ENCODE measurements around the gene DRGX.

The DRGX gene

DNA sequence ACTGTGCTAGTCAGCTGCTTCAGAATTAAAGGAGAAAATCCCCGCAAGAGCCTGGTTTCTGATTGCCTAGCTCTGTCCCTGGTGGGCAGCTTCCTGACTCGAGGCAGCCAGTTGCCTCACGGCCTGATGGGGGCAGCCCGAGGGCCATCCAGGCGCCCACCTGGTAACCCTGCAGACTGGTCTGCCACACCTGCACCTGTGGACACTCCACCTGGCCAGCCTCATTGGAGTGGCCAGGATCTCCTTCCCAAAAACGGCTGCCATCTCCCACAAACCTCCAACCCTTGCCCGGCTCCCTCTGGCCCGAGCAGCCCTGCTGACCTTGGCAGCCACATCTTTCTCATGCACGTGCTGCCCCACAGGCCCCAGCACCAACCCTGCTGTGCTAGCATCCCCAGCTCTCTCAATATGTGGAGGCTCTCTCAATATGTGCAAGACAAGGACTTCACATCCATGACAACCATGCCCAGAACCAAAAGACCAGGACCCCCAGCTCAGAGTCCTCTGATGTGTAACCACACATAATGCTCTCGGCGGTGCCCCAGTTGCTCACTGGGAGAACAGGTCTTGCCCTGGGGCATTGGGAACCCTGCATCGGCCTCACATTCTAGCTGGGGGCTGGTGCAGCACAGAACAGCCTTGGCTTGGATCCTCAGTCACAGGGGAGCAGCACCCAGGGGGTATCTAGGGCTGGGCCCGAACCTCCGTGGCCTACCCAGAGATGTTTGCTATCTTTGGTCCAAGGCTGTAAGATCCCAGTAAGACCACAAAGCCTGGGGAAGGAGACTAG lies 14.6 kb downstream of the DRGX start:
- DNase-seq = no peak

DNA sequence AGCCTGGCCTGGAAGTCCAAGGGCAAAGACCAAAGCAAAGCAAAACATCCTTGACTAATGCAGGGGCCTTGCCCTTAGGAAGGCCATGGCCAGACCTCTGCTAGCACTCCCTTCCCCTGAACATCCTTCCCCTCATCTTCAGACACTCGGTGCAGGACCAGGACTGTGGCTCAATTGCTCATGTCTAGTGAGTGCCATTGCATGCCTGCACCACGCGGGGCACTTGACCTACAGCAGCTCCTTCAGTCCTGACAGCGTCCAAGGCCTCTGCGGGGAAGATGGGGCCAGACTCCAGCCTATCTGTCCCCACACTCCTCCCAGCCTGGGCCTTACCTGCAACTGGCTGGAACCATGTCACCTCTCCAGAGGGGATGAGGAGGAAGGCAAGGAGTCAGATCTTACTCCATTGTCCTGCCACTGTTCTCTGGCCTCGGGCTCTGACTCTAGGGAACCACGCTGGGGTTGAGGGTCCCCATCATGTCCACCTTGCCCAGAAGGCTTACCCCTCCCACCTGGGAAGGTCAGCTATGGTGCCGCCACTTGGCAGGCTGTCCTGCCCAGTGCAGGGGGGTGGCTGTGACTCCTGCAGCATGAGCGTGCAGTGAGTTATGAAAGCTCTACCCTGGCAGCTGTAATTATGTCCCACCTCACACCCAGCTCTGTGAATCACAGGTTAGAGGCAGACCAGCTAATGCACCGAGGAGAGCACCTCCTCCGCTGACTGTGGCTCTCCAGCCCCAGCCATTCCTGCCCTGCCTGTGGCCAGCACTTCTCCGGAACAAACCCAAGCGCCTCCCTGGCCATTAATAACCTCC lies 16.1 kb downstream of the DRGX start:
- DNase-seq = no peak

DNA sequence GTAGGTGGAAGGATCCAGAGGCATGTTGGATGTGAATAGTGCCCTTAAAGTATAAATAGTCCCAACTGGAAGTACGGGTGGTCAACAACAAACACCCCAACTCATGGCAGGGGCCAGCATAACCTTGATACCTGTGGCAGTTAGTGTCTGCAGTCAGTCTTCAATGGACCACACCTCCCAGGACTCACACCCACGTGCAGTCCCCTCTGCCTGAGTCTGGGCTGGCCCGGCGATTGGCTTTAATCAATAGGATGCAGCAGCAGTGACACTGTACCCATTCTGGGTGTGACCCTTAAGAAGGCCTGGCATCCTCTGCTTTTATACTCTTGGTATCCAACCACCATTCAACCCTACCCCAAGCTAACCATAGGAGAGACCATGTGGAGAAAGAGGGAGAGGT lies 18.6 kb downstream of the DRGX start:
- DNase-seq = no peak

DNA sequence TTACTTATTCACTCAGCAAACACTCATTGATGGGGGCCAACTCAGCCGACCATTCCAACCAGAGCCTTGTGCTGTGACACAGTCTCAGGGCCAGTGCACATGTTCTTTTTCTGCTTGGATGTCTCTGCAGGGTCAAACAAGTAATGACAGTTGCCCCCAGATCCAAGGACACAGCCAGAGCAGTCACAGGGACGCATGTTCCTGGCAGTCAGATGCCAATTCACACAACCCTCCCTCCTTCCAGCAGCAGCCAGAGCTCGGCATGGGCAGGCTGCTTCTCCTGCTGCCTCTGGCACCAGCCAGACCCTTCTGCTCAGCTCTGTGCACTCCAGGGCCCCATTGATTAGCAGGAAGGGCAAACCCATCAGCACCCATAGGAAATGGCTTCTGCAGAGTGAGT lies 20.3 kb downstream of the DRGX start:
- DNase-seq = no peak

DNA sequence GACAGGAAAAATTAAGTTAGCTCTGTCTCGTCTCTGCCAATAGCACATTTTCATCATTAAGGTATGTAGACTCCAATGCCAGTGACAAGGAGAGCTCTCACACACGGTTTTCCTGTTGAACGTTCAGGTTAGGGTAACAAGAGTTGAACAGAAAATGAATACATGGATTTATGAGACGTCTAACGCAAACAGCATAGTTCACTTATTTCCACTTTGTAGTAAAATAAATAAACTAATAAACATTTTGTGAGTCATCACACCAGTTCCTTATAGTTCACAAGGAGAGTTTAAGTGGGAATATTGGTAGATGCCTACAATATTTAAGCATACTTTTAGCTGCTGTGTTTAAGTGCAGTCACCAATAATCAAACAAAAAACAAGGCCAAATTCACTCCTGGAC lies 21.1 kb downstream of the DRGX start:
- DNase-seq = no peak

DNA sequence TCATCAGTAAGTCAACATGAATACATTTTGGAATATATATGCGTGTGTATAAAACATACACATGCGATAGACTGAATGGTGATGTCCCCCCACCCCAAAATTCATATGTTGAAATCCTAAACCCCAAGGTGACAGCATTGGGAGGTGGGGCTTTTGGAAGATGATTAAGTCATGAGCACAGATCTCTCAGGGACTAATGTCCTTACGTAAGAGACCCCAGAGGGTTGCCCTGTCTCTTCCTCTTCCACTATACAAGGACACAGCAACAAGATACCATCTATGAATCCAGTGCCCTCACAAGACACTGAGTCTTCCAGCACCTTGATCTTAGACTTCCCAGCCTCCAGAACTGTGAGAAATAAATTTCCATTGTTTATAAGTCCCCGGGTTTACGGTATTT lies 22.5 kb downstream of the DRGX start:
- no peak for DNase-seq

DNA sequence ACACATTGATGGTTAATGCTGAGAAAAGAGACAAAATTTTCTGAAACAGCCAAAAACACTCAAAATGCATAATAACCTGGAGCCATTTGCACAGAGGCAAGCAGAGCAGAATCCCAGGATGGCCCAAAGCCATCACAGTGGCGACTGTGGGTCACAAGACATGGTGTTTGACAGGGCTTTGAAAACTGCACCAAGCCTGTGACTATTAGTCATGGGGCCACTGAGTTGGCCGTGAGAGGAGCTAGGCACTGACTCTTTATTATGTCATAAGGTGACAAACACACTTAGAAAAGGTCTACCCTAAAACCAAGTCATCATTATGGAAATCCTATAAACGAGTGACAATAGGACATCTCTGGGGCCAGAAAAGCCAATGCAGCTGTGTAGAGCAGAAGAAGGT lies 23.9 kb downstream of the DRGX start:
- DNase-seq = no peak

DNA sequence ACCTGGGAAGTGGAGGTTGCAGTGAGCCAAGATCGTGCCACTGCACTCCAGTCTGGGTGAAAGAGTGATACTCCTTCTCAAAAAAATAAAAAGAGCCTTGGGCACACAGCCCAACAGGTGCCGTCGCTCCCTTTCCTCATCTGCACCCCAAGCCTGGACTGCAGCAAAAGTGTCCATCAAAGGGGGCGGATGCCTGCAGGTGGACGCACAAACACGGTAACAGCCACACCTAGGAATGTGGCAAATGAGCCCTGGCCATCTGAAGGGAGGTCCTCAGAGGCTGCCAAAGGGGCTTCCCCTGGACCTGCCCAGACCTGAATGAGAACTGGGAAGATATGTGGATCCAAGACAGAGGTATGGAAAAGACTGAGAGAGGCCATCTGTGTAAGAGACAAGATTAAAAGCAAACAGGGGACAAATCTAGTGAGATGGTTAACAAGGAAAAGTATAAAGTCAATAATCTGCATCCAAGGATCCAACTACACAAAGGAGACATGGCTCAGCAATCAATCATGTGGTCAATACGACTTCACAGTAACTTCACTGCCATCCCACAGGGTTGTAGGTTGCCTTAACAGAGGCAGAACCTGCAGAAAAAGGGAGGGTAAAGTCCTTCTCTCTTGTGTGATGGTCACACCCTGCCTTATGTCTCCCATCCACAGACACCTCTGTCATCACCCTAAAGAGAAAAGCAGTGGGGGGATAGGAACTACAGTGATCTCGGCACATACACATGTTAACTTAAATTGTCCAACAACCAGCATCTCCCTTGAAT lies 25.4 kb downstream of the DRGX start:
- no peak for DNase-seq

DNA sequence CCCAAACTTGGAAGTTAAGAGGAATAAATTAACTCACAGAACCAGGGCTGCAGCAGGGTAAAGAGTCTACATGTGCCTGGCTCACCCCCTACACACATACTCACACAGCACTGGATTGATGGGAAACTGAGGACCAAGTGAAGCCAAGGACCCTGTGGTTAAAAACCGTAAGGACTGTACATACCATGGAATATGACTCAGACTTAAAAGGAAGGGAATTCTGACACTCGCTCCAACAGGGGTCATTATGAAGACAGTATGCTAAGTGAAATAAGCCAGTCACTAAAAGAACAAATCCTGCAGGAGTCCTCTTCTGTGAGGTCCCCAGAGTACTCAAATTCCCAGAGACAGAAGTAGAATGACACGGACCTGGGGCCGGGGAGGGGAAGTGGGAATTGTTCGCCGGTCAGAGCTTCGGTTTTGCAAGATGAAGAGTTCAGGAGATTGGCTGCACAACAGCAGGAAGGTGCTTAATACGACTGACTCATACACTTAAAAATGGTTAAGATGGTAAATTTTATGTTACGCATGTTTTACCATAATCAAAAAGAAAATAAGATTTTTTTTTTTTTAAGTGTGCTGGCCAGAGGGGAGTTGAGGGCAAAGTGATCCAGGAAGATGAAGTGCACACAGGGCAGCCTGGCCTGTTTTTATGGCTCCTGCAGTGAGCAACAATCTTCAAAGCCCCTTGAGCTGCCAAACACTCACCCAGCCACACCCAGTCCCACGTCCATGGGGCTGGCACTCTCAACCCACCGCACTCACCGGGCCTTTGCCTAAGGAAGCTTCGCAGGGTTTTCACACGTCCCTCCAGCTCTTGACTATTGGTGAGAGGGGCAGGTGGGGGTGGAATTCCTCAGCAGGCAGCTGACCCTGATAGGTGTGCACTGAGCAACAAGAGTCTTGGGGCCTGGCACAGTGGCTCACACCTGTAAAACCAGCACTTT lies 26.4 kb downstream of the DRGX start:
- no peak for DNase-seq

DNA sequence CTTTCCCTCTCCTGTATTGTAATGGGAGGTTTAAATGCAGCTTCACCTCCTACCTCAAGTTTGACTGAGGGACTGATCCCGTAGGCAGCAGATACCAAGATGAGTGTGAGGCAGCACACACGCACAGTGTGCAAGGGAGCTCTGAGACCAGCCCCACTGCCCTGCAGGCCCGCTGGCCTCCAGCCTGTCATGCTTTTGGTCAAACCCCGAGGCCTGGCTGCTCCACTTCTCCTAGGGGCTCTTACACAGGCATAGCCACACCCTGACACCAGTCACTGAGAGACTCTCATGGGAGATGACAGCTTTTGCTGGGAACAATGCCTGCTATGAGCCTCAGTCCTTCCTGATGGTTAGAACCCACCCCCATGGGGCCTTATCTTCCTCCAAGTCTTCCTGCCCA lies 27.6 kb downstream of the DRGX start:
- DNase-seq = no peak

DNA sequence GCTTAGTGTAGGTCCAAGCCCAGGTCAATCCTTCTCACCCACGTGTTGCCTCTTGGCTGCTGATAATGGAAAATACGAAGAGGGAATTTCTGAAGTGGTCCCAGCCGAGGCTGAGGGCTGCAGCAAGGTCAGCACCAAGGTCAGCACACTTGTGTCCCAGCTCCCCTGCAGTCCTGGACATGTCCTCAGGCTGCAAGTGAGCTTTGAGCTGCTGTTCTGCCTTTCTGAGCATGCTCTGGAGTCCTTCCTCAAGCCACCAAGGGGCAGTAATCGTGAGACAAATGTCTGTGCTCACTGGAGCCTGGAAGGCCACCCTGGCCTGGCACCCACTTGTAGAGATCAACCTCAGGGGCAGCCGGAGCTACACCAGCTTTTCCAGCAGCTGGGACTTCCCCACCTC lies 28.3 kb downstream of the DRGX start:
- DNase-seq = no peak

DNA sequence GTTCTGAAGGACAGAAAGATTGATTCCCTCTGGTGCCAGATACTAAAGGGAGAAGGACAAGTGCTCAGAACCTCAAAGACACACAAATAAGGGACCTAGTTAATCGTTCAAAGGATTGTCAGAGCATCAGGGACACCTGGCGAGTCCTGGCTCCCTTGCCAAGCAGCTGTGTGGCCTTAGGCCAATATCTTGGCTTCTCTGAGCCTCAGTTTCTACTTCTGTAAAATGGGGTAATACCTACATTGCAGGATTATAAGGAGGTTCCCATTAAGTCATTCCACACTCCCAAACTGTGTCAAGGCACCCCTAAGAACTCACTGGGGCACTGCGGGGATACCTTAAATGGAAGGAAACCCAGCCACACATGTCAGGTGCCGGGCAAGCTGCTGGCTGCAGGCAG lies 29.4 kb downstream of the DRGX start:
- DNase-seq = no peak

DNA sequence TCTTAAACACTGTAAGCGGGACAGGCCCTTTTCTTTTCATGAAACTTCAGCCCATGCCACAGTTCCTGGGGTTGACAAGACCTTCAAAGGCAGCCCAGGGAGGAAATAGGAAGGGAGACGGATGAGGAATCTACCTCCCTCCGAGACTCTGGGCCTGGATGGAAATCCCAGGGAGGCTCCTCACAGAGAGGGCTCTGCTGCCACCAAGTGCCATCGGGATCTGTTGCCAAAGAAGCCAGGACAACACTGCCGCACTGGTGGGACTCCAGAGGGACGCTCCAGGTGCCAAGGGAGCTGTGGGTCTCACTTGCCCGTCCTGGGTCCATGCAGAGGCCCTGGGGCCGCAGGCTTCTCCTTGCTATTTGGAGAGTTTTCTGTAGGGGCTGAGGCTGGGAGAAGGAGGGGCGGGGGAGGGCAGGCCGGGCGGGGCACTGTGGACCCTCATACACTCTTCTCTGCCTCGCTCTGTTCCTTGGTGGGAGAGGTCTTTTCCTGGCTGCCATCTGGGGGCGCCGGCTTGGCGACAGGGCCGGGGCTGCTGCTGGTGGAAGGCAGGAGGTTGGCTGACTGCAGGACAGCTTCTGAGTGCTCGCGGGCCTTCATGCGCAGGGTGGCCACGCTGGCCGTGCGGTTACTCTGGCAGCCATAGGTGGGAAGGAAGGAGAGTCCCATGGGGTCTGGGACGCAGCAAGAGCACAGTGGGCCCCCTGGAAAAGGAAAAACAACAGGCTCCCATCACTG lies 30.0 kb downstream of the DRGX start:
- no peak for DNase-seq

DNA sequence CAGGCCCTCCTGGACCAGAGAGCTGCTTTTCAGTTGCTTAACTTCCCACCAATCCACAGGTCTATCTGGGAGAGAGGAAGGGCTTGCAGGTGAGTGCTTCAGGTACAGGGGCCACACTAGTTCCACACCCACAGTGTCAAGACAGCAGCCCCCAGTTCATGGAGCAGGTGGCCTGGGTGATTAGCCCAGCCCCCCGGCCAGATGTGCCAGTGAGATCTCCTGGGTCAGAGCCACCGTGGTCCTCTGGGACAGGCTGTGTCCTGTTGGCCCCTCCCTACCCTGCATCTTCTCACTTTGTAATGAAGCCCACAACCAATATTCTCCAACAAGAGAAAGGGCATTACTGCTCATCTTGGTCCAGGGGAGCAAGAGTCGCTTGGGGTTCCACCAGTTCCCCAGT lies 30.6 kb downstream of the DRGX start:
- no peak for DNase-seq

DNA sequence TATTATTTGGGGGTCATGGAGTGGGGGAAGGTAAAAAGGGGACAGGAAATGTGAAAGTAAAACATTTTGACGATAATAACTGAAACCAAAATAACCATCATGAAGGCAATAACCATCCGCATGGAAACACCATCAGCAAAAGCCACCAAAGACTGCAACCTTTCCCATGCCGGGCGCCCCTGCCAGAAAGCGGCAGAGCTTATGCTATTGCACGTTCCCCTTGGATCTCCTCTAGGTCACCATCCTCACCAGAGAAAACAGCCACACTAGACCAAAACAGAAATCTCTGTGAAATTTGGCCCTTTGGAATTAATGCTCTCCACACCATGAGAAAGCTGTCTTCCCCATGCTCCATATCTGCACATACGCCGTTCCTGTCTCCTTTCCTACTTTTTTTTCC lies 31.1 kb downstream of the DRGX start:
- DNase-seq = no peak

DNA sequence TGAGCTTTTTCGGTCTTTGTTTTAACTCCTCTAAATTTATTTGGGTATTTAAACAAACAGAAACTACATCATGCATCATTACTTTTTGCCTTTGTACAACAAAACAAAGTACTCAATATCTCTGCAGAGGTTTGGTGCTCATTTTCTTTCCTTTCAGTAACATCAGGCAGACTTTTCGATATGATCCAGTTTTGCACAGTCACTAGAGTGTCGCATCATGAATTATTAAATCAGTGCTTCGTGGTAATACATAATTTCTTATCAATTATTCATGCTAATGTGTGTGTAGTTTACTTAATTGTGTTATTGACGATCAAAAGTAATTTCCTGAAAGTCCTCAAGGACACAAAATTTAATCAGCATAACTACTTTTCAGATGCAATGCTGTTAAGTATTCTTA lies 31.8 kb downstream of the DRGX start:
- no peak for DNase-seq

DNA sequence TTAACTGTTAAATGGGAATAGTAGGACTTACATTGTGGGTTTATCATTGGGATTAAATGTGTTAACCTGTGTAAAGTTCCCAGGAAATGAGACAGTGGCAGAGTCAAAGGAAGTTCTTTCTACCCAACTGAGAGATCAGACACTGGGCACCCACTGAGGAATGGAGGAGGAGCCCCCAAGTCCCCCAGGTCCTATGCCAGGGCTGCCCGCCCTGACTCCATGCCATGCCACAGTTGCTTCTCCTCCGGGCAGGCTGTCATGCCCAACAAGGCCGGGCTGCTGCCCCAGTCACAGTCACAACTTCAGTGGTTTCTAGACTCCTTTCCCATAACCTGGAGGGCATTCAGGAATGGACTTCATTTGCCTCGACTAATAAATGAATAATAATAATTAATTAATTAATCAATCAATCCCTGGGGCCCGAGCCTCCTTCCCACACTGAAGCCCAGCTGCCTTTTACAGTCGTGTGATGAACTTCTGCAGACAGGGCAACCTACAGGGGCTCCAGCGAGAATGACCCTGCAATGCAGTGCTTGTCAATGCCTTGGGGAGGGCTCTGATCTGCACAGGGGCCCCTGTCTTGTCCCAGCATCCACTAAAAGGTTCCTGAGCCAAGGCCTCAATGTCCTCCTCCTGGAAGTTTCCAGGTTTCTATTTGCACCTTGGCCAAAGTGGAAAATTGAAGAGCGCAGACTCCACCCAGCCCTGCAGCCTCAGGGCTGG lies 32.4 kb downstream of the DRGX start:
- no peak for DNase-seq

DNA sequence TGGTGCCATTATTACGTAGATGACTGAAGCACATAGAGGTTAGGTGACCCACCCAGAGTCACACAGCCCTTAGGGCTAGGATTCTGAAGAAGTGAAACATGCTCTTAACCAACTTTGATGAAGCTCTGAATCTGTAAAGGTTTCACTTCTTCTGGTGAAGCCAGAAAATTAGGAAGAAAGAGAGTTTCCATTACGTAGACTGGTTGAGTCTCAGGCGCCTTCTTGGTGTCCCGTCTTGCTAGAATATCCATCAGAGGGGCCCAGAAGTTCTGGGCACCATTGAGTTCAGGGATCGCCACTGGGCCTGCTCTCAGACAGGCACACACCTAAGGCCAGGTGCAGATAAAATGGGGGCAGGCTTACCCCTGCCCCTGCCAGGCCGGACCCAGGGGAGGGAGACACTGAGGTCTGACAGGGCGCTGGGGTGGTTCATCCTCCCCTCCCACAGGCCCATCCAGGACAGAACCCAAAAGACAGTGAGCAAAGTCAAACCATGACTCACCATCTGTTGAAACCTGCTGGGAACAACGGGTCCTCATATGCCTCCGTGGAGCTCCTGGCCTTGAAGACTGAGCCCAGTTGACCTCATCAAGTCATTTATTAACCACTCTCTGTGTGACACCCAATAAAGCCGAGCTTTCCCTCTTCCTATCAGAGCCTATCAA lies 33.2 kb downstream of the DRGX start:
- DNase-seq = no peak

DNA sequence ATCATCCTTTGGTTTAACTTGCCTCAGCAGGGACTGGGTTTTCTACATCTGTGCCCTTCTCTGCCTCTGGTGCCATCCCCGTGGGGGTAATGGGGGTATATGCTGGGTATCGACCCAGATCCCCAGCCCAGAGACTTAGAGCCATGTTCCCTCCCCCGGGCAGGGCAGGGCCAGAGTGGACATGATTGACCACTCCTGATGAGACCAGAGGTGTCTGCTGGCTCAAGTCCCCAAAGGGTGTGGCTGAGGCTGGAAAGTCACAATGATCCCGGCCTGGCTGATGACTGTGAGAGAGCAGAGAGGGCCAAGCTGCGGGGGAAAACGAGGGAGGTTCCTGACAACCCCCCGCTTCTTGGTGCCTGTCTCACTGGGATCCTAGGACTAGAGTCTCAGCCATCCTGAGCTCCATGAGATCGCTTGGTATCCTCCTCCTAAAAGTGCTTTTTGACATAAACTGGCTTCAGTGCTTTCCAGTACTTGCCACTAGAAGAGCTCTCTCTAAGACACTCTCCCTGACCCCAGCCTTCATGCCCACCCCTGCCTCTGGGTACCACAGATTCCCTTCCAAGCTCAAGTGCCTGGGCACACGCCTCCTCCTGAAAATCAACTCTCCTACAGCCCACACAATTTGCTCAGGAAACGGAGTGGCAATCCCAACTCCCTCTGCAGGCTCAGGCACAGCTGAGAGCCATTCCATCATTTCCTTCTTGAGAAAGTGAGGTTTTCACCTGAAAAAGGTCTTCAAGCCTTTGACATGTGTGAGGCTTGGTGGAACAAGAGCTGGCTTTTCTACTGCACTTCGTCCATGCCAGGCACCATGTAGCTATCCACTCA lies 33.9 kb downstream of the DRGX start:
- no peak for DNase-seq

DNA sequence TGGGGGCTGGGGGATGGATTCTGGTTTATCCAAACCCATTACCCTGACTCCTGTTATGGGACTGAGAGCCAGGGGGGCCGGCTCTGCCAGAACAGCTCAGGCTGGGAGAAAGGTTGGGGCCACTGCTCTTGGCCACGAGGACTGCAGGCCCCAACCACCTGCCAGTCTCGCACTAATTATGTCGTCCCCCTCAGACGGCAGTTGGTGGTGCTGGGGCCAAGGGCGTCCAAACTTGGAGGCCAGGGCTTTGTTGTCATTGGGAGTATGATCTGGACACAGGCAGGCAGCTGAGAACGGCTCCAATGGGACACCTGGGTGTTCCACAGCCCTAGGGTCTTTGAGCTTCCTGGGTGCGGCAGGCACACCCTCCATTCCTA lies 34.7 kb downstream of the DRGX start:
- DNase-seq = no peak

Measured in stimulated activated naive CD4-positive, alpha-beta T cell treated with Interleukin-2 at 50 U/mL for 16 hours (primary cell).